Stomach (tissue), 9 donors: ENCODE measurements around the gene MCTP2. TPM values are rescaled to one million over a fixed set of nuclear protein-coding genes. Genes with fewer than 3 reads are reported as not detected.

Experiments
- DNase-seq, 2 donors: peaks; one replicate each; pipeline versions ENCODE4 v3.0.0 to v3.0.0-alpha.2; 2013 to 2019
- H3K27ac ChIP-seq, 5 donors: fragments of 200-600 bp in 4 of 5; sonication (generic) in 4 of 5; one replicate each; pipeline ENCODE4 v1.5.1; 2013 to 2019; ENCODE audit warnings: mild to moderate bottlenecking in 1 of 5, moderate library complexity in 1 of 5
- H3K27me3 ChIP-seq, 3 donors: fragments of 200-600 bp; sonication (generic); one replicate each; pipeline ENCODE4 v1.5.1; 2017 to 2019; ENCODE audit warnings: mixed run types in 1 of 3
- H3K36me3 ChIP-seq, 4 donors: fragments of 200-600 bp; sonication (generic); 1 replicate in 3 of 4; 2 replicates in 1 of 4; pipeline ENCODE4 v1.5.1; 2016 to 2019
- H3K4me1 ChIP-seq, 4 donors: fragments of 200-600 bp; sonication (generic); one replicate each; pipeline ENCODE4 v1.5.1; 2016 to 2019
- H3K4me3 ChIP-seq, 4 donors: fragments of 200-600 bp; sonication (generic) in 3 of 4; one replicate each; pipeline ENCODE4 v1.5.1; 2016 to 2019; ENCODE audit warnings: mild to moderate bottlenecking in 1 of 4
- H3K9me3 ChIP-seq, 4 donors: fragments of 200-600 bp; sonication (generic); one replicate each; pipeline ENCODE4 v1.5.1; 2016 to 2019
- EP300 ChIP-seq: sonication (generic); formaldehyde crosslinking; IDR thresholded peaks from one replicate; pipeline ENCODE4 v1.6.1; 2017; ENCODE audit warnings: antibody characterized with exemption
- POLR2A ChIP-seq, 4 donors: fragments of 450-650 bp; IDR thresholded peaks; one replicate each; pipeline ENCODE4 v1.6.1; 2016; ENCODE audit warnings: antibody characterized with exemption in 4 of 4, control low read depth in 2 of 4, mild to moderate bottlenecking in 1 of 4, moderate library complexity in 1 of 4
- POLR2AphosphoS5 ChIP-seq, 3 donors: sonication (generic); formaldehyde crosslinking; IDR thresholded peaks; one replicate each; pipeline ENCODE4 v1.6.1; 2016; ENCODE audit warnings: antibody characterized with exemption in 3 of 3
- WGBS, 5 donors: extraction: QIAGEN DNeasy Blood & Tissue Kit in 3 of 5; methylation state at CpG; one replicate each; pipeline versions ENCODE4 v1.1.5 to v1.1.7; 2013 to 2018; 5-methylcytosine and 5-hydroxymethylcytosine counted together
- intact Hi-C: fragments of 100-400 bp; cut with DNase I; formaldehyde crosslinking; loops from one replicate; pipeline ENCODE4 v1.15.1; 2023; ENCODE audit warnings: low total_unique reads
- polyA plus RNA-seq, 3 donors: library from polyadenylated mRNA; stranded (reverse); fragments of 200-250 nt; gene quantifications; one replicate each; pipeline ENCODE4 v1.2.3, GENCODE V29; 2013
- total RNA-seq, 5 donors: library from RNA; depleted of rRNA; stranded (reverse); fragments of >200 nt; gene quantifications; one replicate each; pipeline versions ENCODE4 v1.1.0 to v1.2.3, GENCODE V29; 2014 to 2016
- TF ChIP-seq, protein P1 (sequence below), 7 experiments: fragments of 450-650 bp in 4 of 7; fragments of 200-600 bp in 3 of 7; sonication (generic) in 3 of 7; IDR thresholded peaks; one replicate each; pipeline ENCODE4 v1.5.1; 2016 to 2019; ENCODE audit warnings: antibody characterized with exemption in 7 of 7, control low read depth in 2 of 7, mild to moderate bottlenecking in 1 of 7
- donor health status: healthy with polysubstance abuse.
- donor health status: Bipolar disorder and iron deficiency.
- donor health status: healthy.

The MCTP2 gene
- total and polyA plus RNA-seq, 8 donors = 2.8 to 62.4 (median 15.4) TPM

DNA sequence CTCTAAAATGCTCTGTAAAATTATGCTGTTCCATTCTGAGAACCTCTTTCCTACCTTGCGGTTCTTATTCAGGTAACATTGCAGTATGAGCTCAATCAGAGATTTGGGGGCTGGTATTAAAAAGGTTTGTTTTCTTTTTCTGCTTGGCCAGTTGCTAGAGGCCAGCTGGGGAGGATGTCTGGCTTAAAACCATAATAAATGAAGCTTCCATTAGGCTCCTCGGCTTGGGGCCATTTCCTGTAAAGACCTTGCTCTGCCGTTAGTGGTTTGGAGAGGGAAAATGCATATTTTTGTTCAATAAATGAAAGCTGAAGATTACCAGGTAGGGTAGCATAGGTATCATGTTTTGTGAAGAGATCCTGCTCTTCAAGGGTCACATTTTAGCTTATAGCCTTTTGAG, 55.2 kb downstream of the MCTP2 start:
- Histone ChIP-seq H3K36me3 (no peaks in the 10 kb centered on the region), H3K4me1 (peaks cover 0 to 28% (median 8%) of the 10 kb centered on the region in 4 donors), H3K9me3 (peaks cover 0 to under 1% (median 0%) of the 10 kb centered on the region in 4 donors), H3K4me3 (no peak overlapping the region), H3K27me3 (no peaks in the 10 kb centered on the region), H3K27ac (peak overlapping the region in 2 of 5 donors; percentile 32 to 40)
- TF ChIP-seq EP300 (no peak), POLR2A (IDR thresholded peaks at IDR 0.05) (no peak), POLR2AphosphoS5 (IDR thresholded peaks at IDR 0.05) (no peak)
- TF ChIP-seq, protein P1, sequence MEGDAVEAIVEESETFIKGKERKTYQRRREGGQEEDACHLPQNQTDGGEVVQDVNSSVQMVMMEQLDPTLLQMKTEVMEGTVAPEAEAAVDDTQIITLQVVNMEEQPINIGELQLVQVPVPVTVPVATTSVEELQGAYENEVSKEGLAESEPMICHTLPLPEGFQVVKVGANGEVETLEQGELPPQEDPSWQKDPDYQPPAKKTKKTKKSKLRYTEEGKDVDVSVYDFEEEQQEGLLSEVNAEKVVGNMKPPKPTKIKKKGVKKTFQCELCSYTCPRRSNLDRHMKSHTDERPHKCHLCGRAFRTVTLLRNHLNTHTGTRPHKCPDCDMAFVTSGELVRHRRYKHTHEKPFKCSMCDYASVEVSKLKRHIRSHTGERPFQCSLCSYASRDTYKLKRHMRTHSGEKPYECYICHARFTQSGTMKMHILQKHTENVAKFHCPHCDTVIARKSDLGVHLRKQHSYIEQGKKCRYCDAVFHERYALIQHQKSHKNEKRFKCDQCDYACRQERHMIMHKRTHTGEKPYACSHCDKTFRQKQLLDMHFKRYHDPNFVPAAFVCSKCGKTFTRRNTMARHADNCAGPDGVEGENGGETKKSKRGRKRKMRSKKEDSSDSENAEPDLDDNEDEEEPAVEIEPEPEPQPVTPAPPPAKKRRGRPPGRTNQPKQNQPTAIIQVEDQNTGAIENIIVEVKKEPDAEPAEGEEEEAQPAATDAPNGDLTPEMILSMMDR (IDR thresholded peaks at IDR 0.05) = no peak
- DNase-seq = peak in 1 of 2 donors; percentile 55
- WGBS, 5 donors = 36 to 73% (median 54%) methylated on average over 3 of the region's 3 CpGs
- intact Hi-C loops = no loop called here

DNA sequence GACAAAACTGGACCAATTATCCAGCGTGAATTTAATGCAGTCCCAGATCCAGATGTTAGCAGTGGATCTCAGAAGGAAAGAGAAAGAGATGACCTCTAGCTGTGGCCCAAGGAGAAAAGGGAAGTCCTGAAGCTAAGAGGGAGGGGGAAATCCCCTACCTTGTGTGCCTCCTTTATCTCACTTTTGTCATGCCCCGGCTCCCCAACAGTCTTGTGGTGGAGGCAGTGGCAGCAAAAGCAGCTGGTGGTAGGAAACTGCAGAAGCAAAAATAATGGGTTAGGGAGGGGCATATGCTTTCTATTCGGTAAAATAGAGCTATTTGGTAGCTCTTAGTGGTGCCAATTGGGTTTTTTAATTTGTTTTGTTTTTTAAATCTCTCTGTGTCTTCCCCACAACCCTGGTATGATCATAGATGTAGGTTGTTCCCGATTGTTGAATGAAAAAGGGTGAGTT, 56.5 kb downstream of the MCTP2 start:
- H3K9me3 ChIP-seq = no peaks in the 10 kb centered on the region
- intact Hi-C loops = no loop called here
- H3K27me3 ChIP-seq = no peaks in the 10 kb centered on the region
- H3K36me3 ChIP-seq = no peaks in the 10 kb centered on the region
- DNase-seq = peak; percentile 31 to 50
- TF ChIP-seq EP300 = no peak
- no peak for TF ChIP-seq POLR2A (IDR thresholded peaks at IDR 0.05)
- no peak for TF ChIP-seq POLR2AphosphoS5 (IDR thresholded peaks at IDR 0.05)
- TF ChIP-seq, protein P1 (IDR thresholded peaks at IDR 0.05) = no peak
- 58 to 65% (median 60%) methylated on average over 4 of the region's 4 CpGs for WGBS, 5 donors
- peaks cover 0 to 40% (median 8%) of the 10 kb centered on the region in 4 donors for H3K4me1 ChIP-seq
- peak overlapping the region in 2 of 5 donors; percentile 13 to 40 for H3K27ac ChIP-seq
- no peak overlapping the region for H3K4me3 ChIP-seq

DNA sequence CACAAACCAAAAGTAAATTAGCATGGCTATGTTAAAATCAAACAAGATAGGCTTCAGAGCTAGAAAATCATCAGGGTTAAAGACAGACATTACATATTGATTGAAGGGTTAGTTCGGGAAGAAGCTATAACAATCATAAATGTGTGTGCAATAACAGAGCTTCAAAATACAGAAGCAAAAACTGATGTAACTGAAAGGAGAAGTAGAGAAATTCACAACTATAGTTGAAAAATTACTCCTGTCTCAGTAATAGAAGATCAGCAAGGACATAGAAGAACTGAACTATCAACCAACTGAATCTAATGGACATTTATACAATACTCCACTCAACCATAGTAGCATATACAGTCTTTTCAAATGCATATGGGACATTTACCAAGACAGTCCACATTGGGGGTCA, 59.4 kb downstream of the MCTP2 start:
- intact Hi-C loops = no loop called here
- 85 to 98% (median 89%) methylated on average over 1 of the region's 1 CpG for WGBS, 5 donors
- peaks cover 0 to 64% (median 17%) of the 10 kb centered on the region in 4 donors for H3K4me1 ChIP-seq

DNA sequence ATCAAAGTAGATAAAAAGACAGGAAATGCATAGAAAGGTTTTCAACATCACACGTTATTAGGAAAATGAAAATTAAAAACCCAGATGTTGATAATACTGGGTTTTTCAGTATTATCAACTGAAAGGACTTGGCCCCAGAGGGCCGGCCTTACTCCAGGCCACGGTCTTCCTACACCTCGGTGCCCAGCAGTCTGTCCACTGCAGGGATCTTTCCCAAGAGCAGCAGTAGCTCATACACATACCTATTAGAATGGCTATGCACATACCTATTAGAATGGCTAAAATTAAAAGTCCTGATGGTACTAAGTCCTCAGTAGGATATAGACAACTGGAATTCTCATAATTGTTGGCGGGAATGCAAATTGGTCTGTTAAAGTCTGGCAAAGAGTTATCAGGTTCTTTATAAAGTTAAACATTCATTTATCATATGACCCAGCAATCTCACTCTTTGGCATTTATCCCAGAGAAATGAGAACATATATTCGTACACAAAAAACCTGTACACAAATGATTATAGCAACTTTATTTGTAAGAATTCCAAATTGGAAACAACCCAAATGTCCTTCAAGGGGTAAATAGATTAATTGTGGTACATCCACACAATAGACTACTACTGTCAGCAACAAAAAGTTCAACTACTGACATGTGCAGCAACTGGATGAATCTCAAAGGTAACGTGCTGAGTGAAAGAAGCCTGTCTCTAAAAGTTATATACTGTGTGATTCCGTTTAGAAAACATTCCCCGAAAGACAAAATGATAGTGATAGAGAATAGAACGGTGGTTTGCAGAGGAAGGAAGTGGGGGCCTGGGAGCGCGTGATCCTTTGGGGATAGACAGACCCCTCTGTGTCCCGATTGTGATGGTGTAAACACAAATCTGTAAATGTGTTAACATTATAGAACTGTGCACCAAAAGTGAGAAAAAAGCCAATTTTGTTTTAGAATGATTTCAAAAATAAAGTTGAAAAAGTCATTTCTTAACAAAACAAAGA, 62.3 kb downstream of the MCTP2 start:
- intact Hi-C loops = no loop called here
- Histone ChIP-seq H3K27me3 (no peaks in the 10 kb centered on the region), H3K4me1 (peaks cover 0 to 46% (median 14%) of the 10 kb centered on the region in 4 donors), H3K9me3 (no peaks in the 10 kb centered on the region), H3K27ac (peak overlapping the region; percentile 12 to 59 (median 45)), H3K36me3 (no peaks in the 10 kb centered on the region), H3K4me3 (no peak overlapping the region)
- WGBS, 5 donors = 32 to 44% (median 40%) methylated on average over 13 of the region's 13 CpGs
- no peak for TF ChIP-seq POLR2A (IDR thresholded peaks at IDR 0.05)
- peak in 1 of 2 donors; percentile 14 for DNase-seq

More for the DNA sequence above, 59.4 kb downstream of the MCTP2 start:
- H3K27ac ChIP-seq = no peak overlapping the region
- H3K27me3 ChIP-seq = no peaks in the 10 kb centered on the region
- no peak overlapping the region for H3K4me3 ChIP-seq
- H3K36me3 ChIP-seq = no peaks in the 10 kb centered on the region
- DNase-seq = no peak
- no peak for TF ChIP-seq POLR2A (IDR thresholded peaks at IDR 0.05)
- no peak for TF ChIP-seq EP300
- TF ChIP-seq, protein P1 (IDR thresholded peaks at IDR 0.05) = no peak
- no peak for TF ChIP-seq POLR2AphosphoS5 (IDR thresholded peaks at IDR 0.05)
- H3K9me3 ChIP-seq = no peaks in the 10 kb centered on the region
